GM23248 (cell line): ENCODE results near the gene FREM1. TPM values are rescaled to one million over a fixed set of nuclear protein-coding genes. Genes with fewer than 3 reads are reported as not detected.

Source experiments
- DNase-seq: peaks from one replicate; pipeline ENCODE4 v3.0.0-alpha.2; 2015
- H2AFZ ChIP-seq: fragments of 200-600 bp; sonication (generic); 2 replicates; pipeline ENCODE4 v1.6.1; 2016; ENCODE audit warnings: antibody characterized with exemption
- H3F3A ChIP-seq: fragments of 200-600 bp; sonication (generic); 2 replicates; pipeline ENCODE4 v1.6.1; 2016; ENCODE audit warnings: mild to moderate bottlenecking, antibody characterized with exemption, mixed run types; ENCODE audit not compliant: insufficient read depth
- H3K27ac ChIP-seq: fragments of 200-600 bp; sonication (generic); 2 replicates; pipeline ENCODE4 v1.5.1; 2016; ENCODE audit warnings: mild to moderate bottlenecking
- H3K27me3 ChIP-seq: fragments of 200-600 bp; sonication (generic); replicated peaks from 2 replicates; pipeline ENCODE4 v1.6.1; 2016; ENCODE audit warnings: mild to moderate bottlenecking; ENCODE audit not compliant: insufficient read depth
- H3K36me3 ChIP-seq: fragments of 200-600 bp; sonication (generic); 2 replicates; pipeline ENCODE4 v1.6.1; 2016; ENCODE audit warnings: low read depth, mild to moderate bottlenecking
- H3K4me1 ChIP-seq: fragments of 200-600 bp; sonication (generic); 2 replicates; pipeline ENCODE4 v1.6.1; 2016; ENCODE audit warnings: mild to moderate bottlenecking; ENCODE audit not compliant: insufficient read depth
- H3K4me2 ChIP-seq: fragments of 200-600 bp; sonication (generic); one replicate; pipeline ENCODE4 v1.6.1; 2016; ENCODE audit warnings: mild to moderate bottlenecking; ENCODE audit not compliant: unreplicated experiment
- H3K4me3 ChIP-seq: fragments of 200-600 bp; sonication (generic); 2 replicates; pipeline ENCODE4 v1.5.1; 2016; ENCODE audit warnings: mild to moderate bottlenecking
- H3K79me2 ChIP-seq: fragments of 200-600 bp; sonication (generic); 2 replicates; pipeline ENCODE4 v1.6.1; 2016; ENCODE audit warnings: mild to moderate bottlenecking; ENCODE audit not compliant: insufficient read depth
- H3K9ac ChIP-seq: fragments of 200-600 bp; sonication (generic); 2 replicates; pipeline ENCODE4 v1.6.1; 2016; ENCODE audit warnings: mild to moderate bottlenecking
- H3K9me2 ChIP-seq: fragments of 200-600 bp; sonication (generic); 2 replicates; pipeline ENCODE4 v1.6.1; 2016; ENCODE audit warnings: mixed run types, mild to moderate bottlenecking, moderate library complexity; ENCODE audit not compliant: insufficient read depth
- H3K9me3 ChIP-seq: fragments of 200-600 bp; sonication (generic); one replicate; pipeline ENCODE4 v1.6.1; 2017; ENCODE audit warnings: low read depth
- H4K20me1 ChIP-seq: fragments of 200-600 bp; sonication (generic); 2 replicates; pipeline ENCODE4 v1.6.0; 2016; ENCODE audit not compliant: insufficient read depth
- EZH2 ChIP-seq: fragments of 200-600 bp; sonication (generic); IDR thresholded peaks from 2 replicates; pipeline ENCODE4 v1.6.1; 2018; ENCODE audit warnings: antibody characterized with exemption, mild to moderate bottlenecking; ENCODE audit not compliant: insufficient read depth, poor library complexity, severe bottlenecking
- EZH2phosphoT487 ChIP-seq: fragments of 200-600 bp; sonication (generic); IDR thresholded peaks from 2 replicates; pipeline ENCODE4 v1.6.1; 2018; ENCODE audit warnings: antibody characterized with exemption, moderate library complexity, mild to moderate bottlenecking, low read depth; ENCODE audit not compliant: insufficient read depth
- WGBS, 2 experiments: methylation state at CpG; one replicate each; pipeline ENCODE4 v1.1.6; 2015 to 2017; ENCODE audit warnings: low lambda C conversion rate in 2 of 2, low coverage in 1 of 2; ENCODE audit errors: missing lambda C conversion rate in 2 of 2; 5-methylcytosine and 5-hydroxymethylcytosine counted together
- in situ Hi-C: fragments of 300-500 bp; cut with MboI; formaldehyde crosslinking; loops from 2 replicates; pipeline ENCODE4 v1.15.0; 2020
- polyA plus RNA-seq: library from polyadenylated mRNA; unstranded; fragments of >200 nt; fragmentation: Nextera tagmentation; extraction: Ambion mirVana; gene quantifications from 2 replicates; pipeline ENCODE4 v1.2.1, GENCODE V29; 2016
- total RNA-seq: library from RNA; depleted of rRNA; stranded (reverse); fragments of >200 nt; shearing (Covaris generic); gene quantifications from 2 replicates; pipeline ENCODE4 v1.2.3, GENCODE V29; 2014

FREM1 gene
- total and polyA plus RNA-seq, 2 experiments from 2014 or later = 0.11 to 0.31 TPM

DNA sequence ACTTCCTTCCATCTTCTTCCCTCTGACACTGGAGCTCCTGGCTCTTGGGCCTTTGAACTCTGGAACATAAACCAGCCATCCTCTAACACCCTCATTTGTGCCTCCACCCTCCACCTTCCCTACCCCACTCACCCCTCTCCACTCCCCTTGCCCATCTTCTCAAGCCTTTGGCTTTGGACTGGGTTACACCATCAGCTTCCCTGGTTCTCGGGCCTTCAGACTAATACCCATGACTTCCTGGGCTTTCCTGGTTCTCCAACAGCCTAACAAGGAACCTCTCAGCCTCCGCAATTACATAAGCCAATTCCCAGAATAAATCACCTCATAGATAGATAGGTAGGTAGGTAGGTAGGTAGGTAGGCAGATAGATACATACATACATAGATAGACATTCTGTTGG lies 67.1 kb downstream of the FREM1 start:
- Histone ChIP-seq H3K27ac (no peak overlapping the region), H3K79me2 (no peaks in the 10 kb centered on the region), H2AFZ (no peak overlapping the region), H3K4me3 (no peak overlapping the region), H3K9me3 (no peaks in the 10 kb centered on the region), H3K9me2 (no peaks in the 10 kb centered on the region), H3K27me3 (no peaks in the 10 kb centered on the region), H3K9ac (no peak overlapping the region), H3K36me3 (no peaks in the 10 kb centered on the region), H3K4me2 (no peak overlapping the region), H3K4me1 (no peaks in the 10 kb centered on the region), H4K20me1 (no peaks in the 10 kb centered on the region), H3F3A (no peaks in the 10 kb centered on the region)
- WGBS, 2 experiments = 77 to 82% methylated on average over 2 of the region's 2 CpGs
- DNase-seq = no peak
- in situ Hi-C loops = no loop called here
- no peak for TF ChIP-seq EZH2phosphoT487
- no peak for TF ChIP-seq EZH2

DNA sequence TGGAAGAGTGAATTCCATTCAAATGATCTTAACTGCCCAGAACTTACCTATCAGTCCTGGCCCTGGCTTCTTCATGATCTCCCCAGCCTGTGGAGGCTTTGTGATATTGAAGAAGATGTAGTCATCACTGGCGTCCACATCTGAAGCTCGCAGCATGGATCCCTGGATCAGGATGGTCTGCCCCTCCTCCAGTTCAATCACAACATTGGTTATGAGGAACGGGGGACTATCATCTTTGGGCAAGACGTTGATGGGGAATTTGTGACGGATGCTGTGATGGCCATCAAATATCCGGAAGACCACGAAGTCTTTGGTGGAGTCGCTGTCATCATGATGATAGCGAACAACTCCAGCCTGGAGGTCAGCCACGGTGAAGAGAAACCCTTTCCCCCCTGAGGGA lies 68.0 kb downstream of the FREM1 start:
- no peak overlapping the region for H3K4me2 ChIP-seq
- H2AFZ ChIP-seq = no peak overlapping the region
- no peak for TF ChIP-seq EZH2
- no peak for TF ChIP-seq EZH2phosphoT487
- H3K9me3 ChIP-seq = no peaks in the 10 kb centered on the region
- no peak overlapping the region for H3K9ac ChIP-seq
- no peaks in the 10 kb centered on the region for H3K79me2 ChIP-seq
- H4K20me1 ChIP-seq = no peaks in the 10 kb centered on the region
- WGBS, 2 experiments = 76 to 79% methylated on average over 10 of the region's 10 CpGs
- H3K27me3 ChIP-seq = no peaks in the 10 kb centered on the region
- no peak overlapping the region for H3K4me3 ChIP-seq
- H3K4me1 ChIP-seq = no peaks in the 10 kb centered on the region
- in situ Hi-C loops = no loop called here
- no peak overlapping the region for H3K27ac ChIP-seq
- no peaks in the 10 kb centered on the region for H3K36me3 ChIP-seq
- no peak for DNase-seq
- no peaks in the 10 kb centered on the region for H3F3A ChIP-seq
- no peaks in the 10 kb centered on the region for H3K9me2 ChIP-seq

DNA sequence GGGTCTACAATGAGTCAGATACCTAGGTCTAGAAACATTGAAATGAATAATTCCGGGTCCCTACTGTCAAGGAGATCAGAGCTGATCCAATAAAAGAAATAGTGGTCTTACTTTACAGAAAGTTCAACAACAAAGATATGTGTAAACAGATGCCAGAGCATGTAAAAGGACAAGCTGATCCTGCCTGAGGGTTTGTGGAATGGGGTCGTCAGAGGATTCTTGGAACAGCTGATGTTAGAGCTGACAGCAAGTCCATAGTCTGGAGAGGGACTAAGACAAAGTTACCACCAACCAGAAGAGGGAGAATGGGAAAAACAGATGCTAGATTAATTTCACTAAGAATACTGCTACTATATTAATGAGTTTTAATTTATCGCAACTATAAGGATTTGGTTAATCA lies 71.5 kb downstream of the FREM1 start:
- Histone ChIP-seq H3K4me1 (no peaks in the 10 kb centered on the region), H2AFZ (no peak overlapping the region), H3K4me3 (no peak overlapping the region), H3K9me3 (no peaks in the 10 kb centered on the region), H3K79me2 (no peaks in the 10 kb centered on the region), H3K9me2 (no peaks in the 10 kb centered on the region), H3K27me3 (no peaks in the 10 kb centered on the region), H3K36me3 (no peaks in the 10 kb centered on the region), H3F3A (no peaks in the 10 kb centered on the region), H4K20me1 (no peaks in the 10 kb centered on the region), H3K27ac (no peak overlapping the region), H3K9ac (no peak overlapping the region), H3K4me2 (no peak overlapping the region)
- no peak for DNase-seq
- TF ChIP-seq EZH2phosphoT487 (no peak), EZH2 (no peak)
- 66 to 71% methylated on average over 3 of the region's 3 CpGs for WGBS, 2 experiments
- in situ Hi-C loops = no loop called here

DNA sequence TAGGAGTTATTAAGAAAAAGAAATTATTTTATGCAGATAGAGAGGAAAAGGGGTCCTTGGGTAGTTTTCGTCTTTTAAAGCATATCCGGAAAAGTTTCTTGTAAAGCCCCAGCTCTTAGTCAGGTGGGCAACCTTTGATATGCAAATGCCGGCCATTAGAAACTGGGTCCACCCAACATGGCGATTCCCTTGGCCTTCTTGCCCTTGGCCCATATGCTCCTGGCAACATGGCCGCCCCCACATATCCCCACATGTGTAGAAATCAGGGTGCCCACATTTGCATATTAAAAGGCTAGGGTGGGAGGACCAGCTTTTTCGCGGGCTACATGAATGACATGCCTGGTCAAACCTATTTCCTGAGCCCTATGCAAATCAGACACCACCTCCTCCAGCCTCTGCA lies 73.3 kb downstream of the FREM1 start:
- no peaks in the 10 kb centered on the region for H3K79me2 ChIP-seq
- in situ Hi-C loops = no loop called here
- H3K9me2 ChIP-seq = no peaks in the 10 kb centered on the region
- H3K9me3 ChIP-seq = no peaks in the 10 kb centered on the region
- H3K4me3 ChIP-seq = no peak overlapping the region
- 83 to 85% methylated on average over 7 of the region's 7 CpGs for WGBS, 2 experiments
- H3K27me3 ChIP-seq = no peaks in the 10 kb centered on the region
- no peak overlapping the region for H2AFZ ChIP-seq
- no peak overlapping the region for H3K9ac ChIP-seq
- no peaks in the 10 kb centered on the region for H3K36me3 ChIP-seq
- H3K4me2 ChIP-seq = no peak overlapping the region
- TF ChIP-seq EZH2phosphoT487 (no peak), EZH2 (no peak)
- H3F3A ChIP-seq = no peaks in the 10 kb centered on the region
- H3K4me1 ChIP-seq = no peaks in the 10 kb centered on the region
- DNase-seq = no peak
- H4K20me1 ChIP-seq = no peaks in the 10 kb centered on the region
- H3K27ac ChIP-seq = no peak overlapping the region

DNA sequence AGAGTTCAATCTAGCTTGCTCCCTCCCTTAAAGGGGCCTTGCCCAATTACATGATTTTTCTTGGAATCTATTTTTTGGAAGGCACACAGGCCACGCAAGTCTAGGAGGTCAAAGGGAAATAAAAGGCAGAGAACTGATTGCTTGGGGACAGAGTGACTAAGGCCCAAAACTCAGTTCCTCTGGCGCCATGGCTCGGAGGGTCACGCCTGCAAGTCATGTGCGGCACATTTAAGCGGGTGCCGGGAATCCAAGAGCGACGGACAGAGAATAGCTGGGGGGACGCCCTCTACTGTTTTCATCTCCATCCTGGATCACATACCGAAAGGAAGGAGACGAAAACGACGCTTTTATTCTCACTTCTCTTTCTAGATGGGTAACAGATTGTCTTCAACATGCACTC lies 78.6 kb downstream of the FREM1 start:
- H4K20me1 ChIP-seq = no peaks in the 10 kb centered on the region
- 76% methylated on average over 14 of the region's 14 CpGs for WGBS, 2 experiments
- in situ Hi-C loops = no loop called here
- no peak overlapping the region for H3K4me2 ChIP-seq
- no peaks in the 10 kb centered on the region for H3K27me3 ChIP-seq
- TF ChIP-seq EZH2 = no peak
- no peak for TF ChIP-seq EZH2phosphoT487
- no peaks in the 10 kb centered on the region for H3K9me3 ChIP-seq
- no peak overlapping the region for H2AFZ ChIP-seq
- H3K79me2 ChIP-seq = no peaks in the 10 kb centered on the region
- no peak overlapping the region for H3K4me3 ChIP-seq
- no peaks in the 10 kb centered on the region for H3K36me3 ChIP-seq
- H3F3A ChIP-seq = no peaks in the 10 kb centered on the region
- H3K27ac ChIP-seq = no peak overlapping the region
- H3K9ac ChIP-seq = no peak overlapping the region
- H3K4me1 ChIP-seq = no peaks in the 10 kb centered on the region
- DNase-seq = no peak
- no peaks in the 10 kb centered on the region for H3K9me2 ChIP-seq
